ENCODE measurements around the gene UCHL3. TPM values are rescaled to one million over a fixed set of nuclear protein-coding genes. Genes with fewer than 3 reads are reported as not detected.

Gene UCHL3
- polyA plus RNA-seq, 2 of the 4 experiments (the other 2 are of a cell fraction), result 46.6 to 60.7 TPM

GRCh38 chr13:75639454-75639853 is 89.9 kb downstream of the UCHL3 start:
- 89% methylated on average over 2 of the region's 2 CpGs for WGBS (ENCODE audit: missing lambda C conversion rate)
- ChIA-PET POLR2A (no interaction called here), CTCF (no interaction called here)
- H3K27ac ChIP-seq, result no peak overlapping the region
- no peaks in the 10 kb centered on the region for H3K4me1 ChIP-seq
- no peak for TF ChIP-seq FOSB (CRISPR knock-in tag; IDR thresholded peaks at IDR 0.05)
- TF ChIP-seq GATA3 (IDR thresholded peaks at IDR 0.05; ENCODE audit: borderline replicate concordance), result no peak
- TF ChIP-seq CEBPB (IDR thresholded peaks at IDR 0.05), result no peak
- TF ChIP-seq PBX3 (IDR thresholded peaks at IDR 0.05), result no peak
- no peak for TF ChIP-seq ZSCAN20 (CRISPR knock-in tag; IDR thresholded peaks at IDR 0.05)
- TF ChIP-seq CTCF (IDR thresholded peaks at IDR 0.05), result no peak
- TF ChIP-seq ESRRA (IDR thresholded peaks at IDR 0.05; ENCODE audit: borderline replicate concordance, low read length), result no peak
- no peak for TF ChIP-seq FOXS1 (CRISPR knock-in tag; IDR thresholded peaks at IDR 0.05)
- no peak for TF ChIP-seq RFX5 (IDR thresholded peaks at IDR 0.05)
- TF ChIP-seq HOXA7 (CRISPR knock-in tag; IDR thresholded peaks at IDR 0.05), result no peak
- TF ChIP-seq BCL3 (IDR thresholded peaks at IDR 0.05), result no peak
- no peak for TF ChIP-seq CHD2 (IDR thresholded peaks at IDR 0.05; ENCODE audit: low read length, partially characterized antibody)
- TF ChIP-seq TP53 (CRISPR knock-in tag; IDR thresholded peaks at IDR 0.05), result no peak
- DNase-seq (ENCODE audit: low read depth in 1 of 2, low spot score in 1 of 2) (no peak), FAIRE-seq (no peak), ATAC-seq (no peak)
- no peak overlapping the region for H3K4me3 ChIP-seq
- no peak overlapping the region for H3K4me2 ChIP-seq
- H3K9me3 ChIP-seq, result no peaks in the 10 kb centered on the region

- 84% methylated on average over 6 of the region's 6 CpGs for WGBS (ENCODE audit: missing lambda C conversion rate)
- no peak for TF ChIP-seq SMC3 (IDR thresholded peaks at IDR 0.05)
- TF ChIP-seq JUNB (IDR thresholded peaks at IDR 0.05), result no peak
- no peak for FAIRE-seq
Measured at GRCh38 chr13:75641026-75641425, 91.4 kb downstream of the UCHL3 start.

GRCh38 chr13:75643182-75643581 is 93.6 kb downstream of the UCHL3 start:
- ATAC-seq (no peak), FAIRE-seq (no peak), DNase-seq (ENCODE audit: low read depth in 1 of 2, low spot score in 1 of 2) (no peak)
- Histone ChIP-seq H3K4me3 (no peak overlapping the region), H3K4me2 (no peak overlapping the region), H3K27ac (no peak overlapping the region), H3K4me1 (no peaks in the 10 kb centered on the region), H3K9me3 (no peaks in the 10 kb centered on the region)
- 76% methylated on average over 1 of the region's 1 CpG for WGBS (ENCODE audit: missing lambda C conversion rate)
- POLR2A ChIA-PET, result no interaction called here
- CTCF ChIA-PET, result no interaction called here
- no peak for TF ChIP-seq BCL3 (IDR thresholded peaks at IDR 0.05)
- TF ChIP-seq REST (IDR thresholded peaks at IDR 0.05), result no peak
- no peak for TF ChIP-seq GATA3 (IDR thresholded peaks at IDR 0.05; ENCODE audit: borderline replicate concordance)

More at GRCh38 chr13:75641026-75641425, 91.4 kb downstream of the UCHL3 start:
- ATAC-seq, result no peak
- CTCF ChIA-PET, result no interaction called here
- POLR2A ChIA-PET, result no interaction called here
- DNase-seq (ENCODE audit: low read depth in 1 of 2, low spot score in 1 of 2), result no peak
- no peak overlapping the region for H3K4me3 ChIP-seq
- H3K27ac ChIP-seq, result no peak overlapping the region
- no peak overlapping the region for H3K4me2 ChIP-seq
- no peaks in the 10 kb centered on the region for H3K4me1 ChIP-seq
- H3K9me3 ChIP-seq, result no peaks in the 10 kb centered on the region

All from A549 (cell line).